HG02884 (cell line): ENCODE data around the gene DOC2A.
"Not testable (repeated sequence)": the region's sequence is repeated elsewhere in the genome, so short reads cannot be mapped to it uniquely, and the experiment has no call there.

ENCODE experiments used
- ATAC-seq: cut with Tn5 transposase; IDR thresholded peaks from one replicate; pipeline ENCODE4 v1.9.1; 2021; ENCODE audit warnings: mild to moderate bottlenecking, moderate library complexity; ENCODE audit not compliant: unreplicated experiment

The DOC2A gene

GRCh38 chr16:30010844-30011713, at the start of gene DOC2A:
Gene DOC2A (minus strand): TSS chr16:30011027. CDS start chr16:30010222, 805 bp downstream.
- ATAC-seq, result no peak

GRCh38 chr16:30060346-30060745, 49.5 kb upstream of the DOC2A start:
- ATAC-seq, result no peak

GRCh38 chr16:30054959-30055553, 44.2 kb upstream of the DOC2A start:
- ATAC-seq, result no peak

GRCh38 chr16:30054451-30054850, 43.6 kb upstream of the DOC2A start:
- no peak for ATAC-seq

GRCh38 chr16:30053376-30054015, 42.7 kb upstream of the DOC2A start:
- ATAC-seq, result no peak

- ATAC-seq, result no peak
Observed at GRCh38 chr16:30052671-30053372, 42.0 kb upstream of the DOC2A start.

GRCh38 chr16:30051518-30051917, 40.7 kb upstream of the DOC2A start:
- no peak for ATAC-seq

- ATAC-seq, result no peak
Observed at GRCh38 chr16:30049871-30050270, 39.0 kb upstream of the DOC2A start.

- no peak for ATAC-seq
Observed at GRCh38 chr16:30046588-30046987, 35.8 kb upstream of the DOC2A start.

GRCh38 chr16:30046178-30046577, 35.4 kb upstream of the DOC2A start:
- ATAC-seq, result no peak

GRCh38 chr16:30041841-30042240, 31.0 kb upstream of the DOC2A start:
- no peak for ATAC-seq

GRCh38 chr16:30040690-30041089, 29.9 kb upstream of the DOC2A start:
- ATAC-seq, result not testable (repeated sequence)

GRCh38 chr16:30040221-30040620, 29.4 kb upstream of the DOC2A start:
- ATAC-seq, result no peak

- ATAC-seq, result no peak
Observed at GRCh38 chr16:30033270-30033669, 22.4 kb upstream of the DOC2A start.

GRCh38 chr16:30032083-30032819, 21.4 kb upstream of the DOC2A start:
- ATAC-seq, result no peak

GRCh38 chr16:30031477-30031918, 20.7 kb upstream of the DOC2A start:
- no peak for ATAC-seq

GRCh38 chr16:30030841-30031413, 20.1 kb upstream of the DOC2A start, which contains the start of gene TLCD3B:
Gene TLCD3B (minus strand): TSS chr16:30031271. CDS start chr16:30030527, 744 bp downstream.
- no peak for ATAC-seq

GRCh38 chr16:30030011-30030685, 19.3 kb upstream of the DOC2A start:
- ATAC-seq, result no peak

- ATAC-seq, result no peak
Observed at GRCh38 chr16:30028438-30029076, 17.7 kb upstream of the DOC2A start.
